GM10847 (cell line): ENCODE measurements around the gene CIDEA.

ENCODE experiments used
- POLR2A ChIP-seq: IDR thresholded peaks from 2 replicates; pipeline ENCODE4 v1.6.1; 2011; ENCODE audit not compliant: insufficient read length; ENCODE audit errors: extremely low read depth

CIDEA gene

DNA sequence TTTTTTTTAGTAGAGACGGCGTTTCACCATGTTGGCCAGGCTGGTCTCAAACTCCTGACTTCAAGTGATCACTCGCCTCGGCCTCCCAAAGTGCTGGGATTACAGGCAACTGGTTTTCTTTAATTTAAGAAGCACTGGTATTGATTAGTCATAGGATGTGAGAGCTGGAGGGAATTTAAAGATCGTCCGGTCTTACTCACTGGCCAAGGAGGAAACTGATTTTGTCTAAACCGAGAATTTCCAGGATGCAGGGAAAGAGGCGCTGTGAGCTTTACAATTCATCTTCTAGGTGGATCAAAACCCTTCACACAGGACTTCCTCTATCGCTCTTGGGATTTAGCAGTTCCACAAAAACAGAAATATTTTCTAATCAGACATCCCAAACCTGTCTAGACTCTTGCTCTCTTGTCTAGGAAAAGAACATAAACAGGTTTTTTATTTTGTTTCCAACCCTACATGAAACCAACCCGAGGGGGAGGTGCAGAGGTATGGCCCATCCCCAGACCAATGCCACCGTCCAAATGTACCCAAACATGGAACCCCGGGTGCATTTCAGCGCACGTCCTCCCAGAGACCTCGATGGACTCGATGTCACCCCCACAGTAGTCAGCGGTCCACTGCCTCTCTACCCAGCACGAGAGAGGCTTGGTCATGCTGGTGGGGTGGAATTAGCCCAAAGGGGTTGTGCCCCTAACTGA is 41.4 kb downstream of the CIDEA start:
- TF ChIP-seq POLR2A = no peak

DNA sequence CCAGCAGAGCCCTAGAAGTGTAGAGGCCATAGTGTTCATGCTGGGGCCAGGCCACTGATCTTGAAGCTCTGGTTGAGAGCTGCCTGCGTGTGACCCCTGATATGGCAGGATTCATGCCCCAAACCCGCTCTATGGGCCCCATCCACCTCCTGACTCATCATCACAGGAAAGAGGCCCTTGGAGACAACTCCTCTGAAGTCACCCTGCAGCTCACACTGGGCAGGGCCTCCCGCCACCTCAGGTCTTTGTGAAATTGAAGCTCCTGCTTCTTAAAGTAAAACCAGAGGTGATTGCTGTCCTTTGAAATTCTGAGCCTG is 41.9 kb downstream of the CIDEA start:
- TF ChIP-seq POLR2A = no peak

DNA sequence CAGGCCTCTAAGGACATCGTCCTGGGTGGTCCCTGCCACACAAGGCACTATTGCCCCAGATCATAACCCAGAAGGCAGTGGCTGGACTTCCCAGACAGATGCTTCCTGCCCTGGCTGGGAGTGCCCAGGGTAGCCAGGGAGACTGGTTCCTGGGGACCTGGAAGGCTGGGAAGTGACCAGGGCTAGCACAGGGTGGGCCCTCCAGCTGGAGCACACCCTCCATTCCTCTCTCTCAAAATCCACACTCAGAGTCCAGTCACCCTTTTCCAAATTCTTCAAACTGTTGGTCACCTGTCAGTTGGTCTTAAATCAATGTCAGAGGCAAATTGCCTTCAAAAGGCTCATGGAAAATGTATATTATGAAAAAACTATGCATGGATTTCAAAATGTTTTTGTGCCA is 42.3 kb downstream of the CIDEA start:
- no peak for TF ChIP-seq POLR2A

DNA sequence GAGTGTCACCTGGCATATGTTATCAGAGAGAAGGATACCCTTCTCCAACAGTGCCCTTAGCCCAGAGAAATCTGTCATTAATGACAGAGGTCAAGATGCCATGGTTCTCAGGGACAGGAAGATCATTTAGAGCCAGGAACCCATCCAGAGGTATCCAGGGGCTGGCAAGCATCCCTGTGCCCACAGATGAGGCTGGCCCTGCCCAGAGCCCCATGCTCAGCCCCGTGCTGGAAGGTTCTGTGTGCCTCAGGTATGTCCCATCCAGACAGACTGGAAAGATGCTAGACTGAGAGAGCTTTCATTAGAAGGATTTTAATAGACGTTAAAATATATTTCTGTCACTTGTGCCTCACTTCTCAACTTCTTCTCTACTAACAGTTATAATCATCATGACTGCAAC is 45.7 kb downstream of the CIDEA start:
- TF ChIP-seq POLR2A = no peak

DNA sequence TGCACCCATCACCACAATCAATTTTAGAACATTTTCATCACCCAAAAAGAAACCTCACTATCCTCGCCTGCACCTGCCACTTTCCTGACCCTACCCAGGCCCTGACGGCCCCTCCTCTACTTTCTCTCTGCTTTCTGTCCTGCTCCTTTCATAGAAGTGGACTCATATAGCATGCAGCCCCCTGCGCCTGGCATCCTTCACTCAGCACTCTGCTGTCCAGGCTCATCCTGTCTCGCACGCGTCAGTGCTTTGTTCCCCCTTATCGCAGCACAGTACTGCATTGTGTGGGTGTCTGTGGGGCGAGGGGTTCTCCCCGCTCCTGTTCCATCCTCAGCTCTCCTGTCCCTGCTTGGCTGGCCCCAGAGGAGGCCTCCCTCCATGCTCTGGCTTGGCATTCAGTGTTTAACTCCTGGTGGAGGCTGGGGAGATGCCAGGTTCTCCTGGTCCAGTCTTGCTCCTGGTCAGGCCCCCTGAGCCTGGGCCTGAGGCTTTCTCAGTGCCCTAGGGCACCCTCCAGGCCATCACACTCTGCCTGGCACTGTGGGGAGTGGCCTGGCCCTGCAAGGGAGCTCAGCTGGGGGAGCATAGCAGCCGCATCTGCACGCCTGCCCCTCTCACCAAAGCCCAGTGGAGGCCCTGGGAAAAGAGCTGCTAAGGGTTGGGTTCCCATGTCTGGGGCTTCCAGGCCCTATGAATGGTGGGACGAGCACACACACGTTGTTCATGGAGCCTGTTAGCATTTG is 47.3 kb downstream of the CIDEA start:
- TF ChIP-seq POLR2A = no peak

DNA sequence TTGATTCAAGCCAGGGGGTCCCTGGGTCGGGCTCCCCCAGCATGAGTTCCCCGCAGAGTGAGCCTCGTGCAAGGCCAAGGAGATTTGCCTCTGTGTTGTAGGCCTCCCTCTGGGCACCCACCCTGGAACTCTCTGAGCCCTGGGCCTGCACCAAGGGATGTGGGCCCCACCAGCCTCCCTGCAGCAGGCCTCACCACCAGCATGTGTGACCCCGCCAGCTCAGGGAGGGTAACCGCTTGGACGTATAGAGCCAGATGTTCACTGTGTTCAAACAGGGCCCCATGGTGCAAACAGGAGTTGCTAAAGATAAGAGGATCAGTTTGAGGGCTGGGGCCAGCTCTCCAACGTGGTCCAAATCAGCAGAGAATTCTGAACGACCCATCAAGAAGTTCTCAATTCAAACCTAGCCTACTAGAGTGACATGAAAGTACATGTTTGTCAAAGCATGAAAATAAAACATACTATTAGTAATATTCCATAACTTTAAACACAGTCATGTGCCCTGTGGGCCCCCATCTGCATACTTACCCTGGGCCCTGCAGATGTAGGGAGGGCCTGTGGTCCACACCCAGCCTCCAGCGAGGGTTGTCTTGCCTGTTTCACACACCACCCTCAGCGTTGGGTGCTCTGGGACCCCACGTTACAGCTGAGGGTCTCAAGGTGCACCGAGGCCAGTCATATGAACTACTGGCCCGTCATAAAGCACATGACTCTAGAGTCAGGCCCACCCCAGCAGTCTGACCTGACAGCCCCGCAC is 48.4 kb downstream of the CIDEA start:
- TF ChIP-seq POLR2A = no peak

DNA sequence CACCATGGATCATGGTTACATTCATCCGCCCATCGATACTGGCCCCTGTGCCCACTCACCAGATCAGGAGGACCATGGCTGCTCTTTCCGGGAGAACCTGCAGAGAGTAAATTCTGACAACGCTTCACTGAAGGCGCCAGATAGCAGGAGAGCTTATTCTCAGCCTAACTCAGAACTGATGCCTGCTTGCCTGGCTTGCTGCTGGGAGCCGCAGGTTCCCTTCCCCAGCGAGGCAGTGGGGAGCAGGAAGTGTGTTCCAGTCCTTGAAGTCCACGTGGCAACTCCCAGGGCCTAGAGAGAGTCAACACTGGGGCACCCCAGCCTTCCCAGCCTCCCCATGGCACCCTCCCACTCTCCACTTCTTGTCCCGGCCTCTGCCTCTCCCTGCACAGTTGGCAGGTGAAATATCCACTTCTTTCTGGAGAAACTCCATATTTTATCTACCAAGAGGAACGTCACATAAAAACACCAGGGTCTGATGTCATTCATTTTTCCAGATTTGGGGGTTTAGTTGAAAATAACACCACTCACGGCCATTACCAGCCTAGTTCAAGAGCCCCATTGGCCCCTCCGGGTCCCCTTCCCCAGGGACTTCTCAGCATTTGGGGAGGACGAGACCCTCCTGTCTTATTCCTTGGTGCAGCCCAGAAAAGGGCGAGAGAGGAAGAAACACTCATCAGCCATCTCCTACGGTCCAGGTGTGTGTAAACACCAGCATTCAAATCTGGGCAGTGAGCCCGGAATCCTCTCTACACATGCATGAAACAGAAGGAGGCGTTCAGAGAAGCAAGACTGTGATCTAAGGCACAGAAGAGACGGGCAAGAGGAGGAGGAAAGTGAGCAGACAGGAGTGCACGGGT is 50.4 kb downstream of the CIDEA start:
- no peak for TF ChIP-seq POLR2A

DNA sequence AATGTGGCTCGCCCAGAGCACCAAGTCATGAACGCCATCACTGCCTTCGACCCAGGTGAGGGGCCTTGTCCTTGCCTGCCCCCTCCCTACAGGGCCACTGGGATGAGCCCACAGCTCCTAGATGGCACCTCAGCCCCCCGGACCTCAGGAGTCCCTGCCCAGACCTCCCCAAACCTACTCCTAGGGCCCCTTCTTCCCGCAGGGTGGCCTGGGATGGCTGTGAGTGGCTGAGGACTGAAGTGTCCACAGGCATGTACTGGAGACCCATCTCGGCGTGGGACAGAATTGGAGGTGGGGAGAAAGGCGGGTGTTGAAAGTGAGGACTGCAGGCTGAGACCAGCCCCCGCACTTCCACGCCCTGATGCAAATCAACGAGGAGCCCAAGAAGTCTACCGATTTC is 51.0 kb downstream of the CIDEA start:
- no peak for TF ChIP-seq POLR2A

DNA sequence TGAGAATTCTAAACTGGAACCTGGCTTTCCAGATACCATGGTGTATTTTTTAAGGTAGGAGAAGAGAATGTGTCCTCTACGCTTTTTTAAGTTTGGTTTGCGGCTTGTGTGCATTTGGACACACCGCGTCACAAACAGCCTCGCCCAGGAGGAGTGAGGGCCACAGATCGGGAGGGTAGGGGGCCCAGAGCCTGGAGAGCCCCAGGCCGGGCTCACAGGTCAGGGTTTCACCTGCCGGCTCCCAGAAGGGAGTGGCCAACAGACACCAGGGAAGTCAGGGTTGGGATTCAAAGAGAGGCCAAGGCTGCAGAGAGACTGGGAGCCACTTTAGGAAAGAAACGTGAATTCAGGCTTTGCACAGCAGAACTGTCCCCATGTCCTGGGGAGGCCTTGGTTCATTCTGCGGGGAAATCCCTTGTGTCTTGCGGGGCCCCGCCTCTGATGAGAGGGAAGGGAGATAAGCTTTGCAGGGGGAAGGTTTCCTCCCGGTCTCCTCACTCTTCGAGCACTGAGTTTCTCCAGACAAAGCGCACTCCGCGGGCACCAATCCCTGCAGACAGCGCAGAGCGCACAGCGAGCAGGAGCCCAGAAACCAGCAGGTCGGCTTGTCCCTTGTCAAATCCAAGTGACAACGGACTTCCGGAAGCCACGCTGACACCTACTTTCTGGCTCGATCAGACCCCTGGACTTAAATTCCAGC is 51.9 kb downstream of the CIDEA start:
- TF ChIP-seq POLR2A = no peak

DNA sequence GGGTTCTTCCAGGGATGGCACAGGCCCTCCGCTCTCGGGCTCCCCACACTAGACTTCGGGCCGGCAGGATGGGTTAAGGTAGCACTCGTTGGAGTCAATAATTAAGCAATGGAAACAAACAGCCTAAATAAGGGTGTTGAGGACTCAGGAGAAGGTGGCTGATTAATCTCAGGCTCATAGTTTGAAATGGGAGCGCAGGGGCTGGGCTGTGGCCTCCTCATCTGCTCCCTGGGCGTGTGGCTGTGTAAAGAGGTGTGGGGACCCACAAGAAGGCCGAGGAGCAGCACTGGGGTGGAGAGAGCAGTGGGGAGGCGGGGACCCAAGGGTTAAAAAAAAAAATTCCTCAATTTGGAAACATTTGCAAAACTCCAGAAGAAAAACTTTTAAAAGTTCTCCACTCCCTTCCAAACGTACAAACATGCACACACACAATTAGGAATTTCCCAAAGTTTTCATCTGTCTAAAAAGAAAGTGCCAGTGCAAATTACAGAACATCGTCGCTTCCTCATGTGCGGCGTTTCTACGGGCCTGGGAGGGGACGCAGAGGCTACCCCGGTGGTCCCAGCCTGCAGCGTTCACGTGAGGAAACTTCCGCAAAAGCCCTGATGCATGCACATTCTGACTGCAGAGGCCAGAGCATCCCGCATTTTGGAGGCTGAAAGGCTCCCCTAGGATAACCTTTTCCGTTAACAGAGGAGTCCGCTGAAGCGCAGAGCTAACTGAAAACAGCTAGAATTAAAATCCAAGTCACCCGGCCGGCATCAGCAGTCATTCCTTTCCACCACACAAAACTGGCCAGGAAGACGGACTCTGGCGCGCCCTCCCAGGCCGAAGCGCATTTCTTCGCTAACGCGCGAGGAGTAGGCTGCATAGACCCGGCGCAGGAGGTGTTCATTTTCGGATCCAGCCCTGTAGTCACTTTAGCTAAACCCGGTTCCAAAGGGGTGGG is 52.9 kb downstream of the CIDEA start:
- no peak for TF ChIP-seq POLR2A

DNA sequence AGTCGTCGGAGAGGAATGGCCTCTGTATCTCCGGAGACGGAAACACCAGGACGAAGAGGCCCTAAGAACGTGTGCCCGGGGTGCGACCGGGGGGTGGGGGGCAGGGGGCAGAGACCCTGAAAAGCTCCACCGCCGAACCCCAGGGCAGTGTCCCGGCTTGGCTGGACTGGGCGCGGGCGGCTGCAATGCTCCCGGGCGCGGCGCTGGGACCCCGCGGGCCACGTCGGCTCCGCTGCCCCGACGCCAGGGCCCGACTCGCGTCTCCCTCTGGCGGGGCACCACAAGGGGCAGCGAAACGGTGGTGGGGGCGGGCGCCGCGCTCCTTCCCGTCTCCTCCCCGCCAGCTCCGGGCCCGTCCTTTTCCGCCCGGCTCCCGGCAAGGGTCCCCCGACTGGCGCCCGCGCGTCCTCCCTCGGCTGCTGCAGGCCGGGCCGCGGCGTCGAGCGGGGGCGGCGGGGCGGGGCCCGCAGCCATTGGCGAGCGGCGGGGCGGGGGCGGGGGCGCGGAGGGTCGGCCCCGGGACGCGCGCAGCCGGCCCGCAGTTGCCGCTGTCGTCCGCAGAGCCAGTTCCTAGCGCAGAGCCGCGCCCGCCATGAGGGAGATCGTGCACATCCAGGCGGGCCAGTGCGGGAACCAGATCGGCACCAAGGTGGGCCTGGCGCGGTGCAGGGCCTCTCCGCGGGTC is 53.7 kb downstream of the CIDEA start, which contains the start of gene TUBB6:
TUBB6 (plus strand) TSS at position 541 of the 685 bp plus-strand sequence; CDS start at position 593, 52 bp downstream.
- peak; percentile 64 for TF ChIP-seq POLR2A

DNA sequence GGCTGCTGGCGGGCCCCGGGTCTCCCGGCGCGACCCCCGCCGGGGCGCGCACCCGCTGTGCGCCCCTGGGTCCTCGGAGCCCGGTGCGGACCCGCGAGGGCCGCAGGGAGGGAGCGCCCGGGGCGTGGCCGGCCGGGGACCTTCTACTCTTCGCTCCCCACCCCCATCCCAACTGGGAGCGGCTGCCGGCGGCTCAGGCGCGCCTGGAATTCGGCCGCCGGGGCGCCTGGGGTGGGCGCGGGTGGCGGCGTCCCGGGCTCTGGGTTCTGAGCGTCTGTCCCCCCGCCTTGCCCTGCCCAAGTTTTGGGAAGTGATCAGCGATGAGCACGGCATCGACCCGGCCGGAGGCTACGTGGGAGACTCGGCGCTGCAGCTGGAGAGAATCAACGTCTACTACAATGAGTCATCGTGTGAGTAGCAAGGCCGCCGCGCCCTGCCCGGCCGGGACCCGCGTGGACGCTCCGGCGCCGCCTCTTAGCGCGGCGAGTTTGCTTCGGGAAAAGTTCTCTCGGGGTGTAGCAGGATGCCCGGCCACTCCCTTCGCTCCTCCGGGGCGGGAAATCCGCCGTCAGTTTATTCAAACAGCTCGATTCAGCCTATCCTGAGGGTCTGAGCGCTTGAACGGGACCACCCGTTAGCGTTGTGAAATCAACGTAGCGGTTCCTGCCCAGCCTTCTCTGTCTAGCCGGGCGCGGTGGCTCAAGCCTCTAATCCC is 54.4 kb downstream of the CIDEA start:
- no peak for TF ChIP-seq POLR2A
